ENCODE results near the gene VWA3A. TPM values are rescaled to one million over a fixed set of nuclear protein-coding genes. Genes with fewer than 3 reads are reported as not detected.

Gene VWA3A
- total and polyA plus RNA-seq, 2 of the 4 experiments (the other 2 are of a cell fraction): not detected

DNA sequence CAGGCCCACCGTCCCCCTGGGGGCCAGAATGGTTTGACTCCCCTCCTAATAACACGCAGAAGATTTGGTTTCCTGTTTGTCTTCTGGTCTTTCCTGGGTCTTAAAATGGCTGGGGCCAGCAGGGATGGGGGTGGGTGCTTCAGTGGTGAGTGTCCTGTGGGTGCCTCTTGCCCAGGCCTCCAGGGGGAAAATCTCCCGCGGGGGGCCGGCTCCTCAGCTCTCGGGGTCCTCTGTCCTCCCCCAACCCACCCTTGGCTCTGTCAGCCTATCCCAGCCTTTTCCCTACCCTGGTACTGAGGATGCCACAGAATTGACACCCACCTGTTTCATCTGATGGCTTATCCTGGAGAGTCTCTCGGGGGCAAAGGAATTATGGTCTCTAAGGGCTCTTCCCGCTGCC, 46.1 kb downstream of the VWA3A start:
- Histone ChIP-seq H3K9ac (ENCODE audit: low read depth, low read length) (no peak overlapping the region), H2BK15ac (ENCODE audit: low read depth, low read length) (no peak overlapping the region), H2BK20ac (ENCODE audit: low read depth, low read length) (no peak overlapping the region), H3K4me2 (ENCODE audit: low read depth, low read length) (no peak overlapping the region), H3K79me1 (ENCODE audit: low read depth in 1 of 2, low read length in 2 of 2) (no peaks in the 10 kb centered on the region), H4K20me1 (ENCODE audit: insufficient read depth, low read length) (no peaks in the 10 kb centered on the region), H2AFZ (replicated peaks; ENCODE audit: low read length, poor library complexity) (no peak overlapping the region), H2AK9ac (replicated peaks; ENCODE audit: low read depth, low read length, poor library complexity) (no peak overlapping the region), H4K5ac (ENCODE audit: low read depth, low read length) (no peak overlapping the region), H3K9me3 (ENCODE audit: control insufficient read depth, insufficient read depth, low read length) (no peaks in the 10 kb centered on the region), H3K23ac (ENCODE audit: low read depth, low read length) (no peak overlapping the region), H2AK5ac (ENCODE audit: low read depth, low read length) (no peak overlapping the region), H3K14ac (replicated peaks; ENCODE audit: low read depth, low read length) (no peak overlapping the region), H3K18ac (ENCODE audit: low read depth, low read length) (no peak overlapping the region), H3K27ac (ENCODE audit: insufficient read depth, low read length) (no peak overlapping the region), H2BK120ac (ENCODE audit: low read depth, low read length) (no peak overlapping the region), H3K4ac (ENCODE audit: low read depth, low read length) (no peak overlapping the region), H3K4me3 (ENCODE audit: insufficient read depth, low read depth, low read length) (no peak overlapping the region), H4K8ac (ENCODE audit: low read depth in 2 of 2, low read length in 2 of 2) (no peak overlapping the region), H3K56ac (ENCODE audit: extremely low read depth, insufficient read depth, low read length) (no peak overlapping the region), H3K9me1 (ENCODE audit: insufficient read depth, low read length) (no peaks in the 10 kb centered on the region), H3K4me1 (ENCODE audit: control insufficient read depth, insufficient read depth, low read length) (no peaks in the 10 kb centered on the region), H3K36me3 (ENCODE audit: control insufficient read depth, insufficient read depth, low read length) (no peaks in the 10 kb centered on the region), H4K91ac (ENCODE audit: insufficient read depth, low read depth, low read length) (no peak overlapping the region), H3K27me3 (ENCODE audit: control insufficient read depth, insufficient read depth, low read length) (peaks cover 24% of the 10 kb centered on the region), H2BK5ac (ENCODE audit: low read depth, low read length, poor library complexity, severe bottlenecking) (no peak overlapping the region)
- WGBS, 2 experiments (ENCODE audit: extremely low coverage in 2 of 2, insufficient read length in 1 of 2): no CpG with 5 or more reads among the region's 8 CpGs
- intact Hi-C loops (cut with micrococcal nuclease) (no loop called here), dilution Hi-C loops (cut with HindIII; ENCODE audit: low sequenced_read_pairs, unreplicated experiment) (no loop called here), in situ Hi-C loops (cut with MboI; ENCODE audit: low sequenced_read_pairs) (no loop called here)
- BruUV-seq (replicated peaks): no TSS peak
- ChIA-PET CTCF (no interaction called here), POLR2A (ENCODE audit: unreplicated experiment) (no interaction called here)
- DNase-seq: no peak
- TF ChIP-seq, protein P1, sequence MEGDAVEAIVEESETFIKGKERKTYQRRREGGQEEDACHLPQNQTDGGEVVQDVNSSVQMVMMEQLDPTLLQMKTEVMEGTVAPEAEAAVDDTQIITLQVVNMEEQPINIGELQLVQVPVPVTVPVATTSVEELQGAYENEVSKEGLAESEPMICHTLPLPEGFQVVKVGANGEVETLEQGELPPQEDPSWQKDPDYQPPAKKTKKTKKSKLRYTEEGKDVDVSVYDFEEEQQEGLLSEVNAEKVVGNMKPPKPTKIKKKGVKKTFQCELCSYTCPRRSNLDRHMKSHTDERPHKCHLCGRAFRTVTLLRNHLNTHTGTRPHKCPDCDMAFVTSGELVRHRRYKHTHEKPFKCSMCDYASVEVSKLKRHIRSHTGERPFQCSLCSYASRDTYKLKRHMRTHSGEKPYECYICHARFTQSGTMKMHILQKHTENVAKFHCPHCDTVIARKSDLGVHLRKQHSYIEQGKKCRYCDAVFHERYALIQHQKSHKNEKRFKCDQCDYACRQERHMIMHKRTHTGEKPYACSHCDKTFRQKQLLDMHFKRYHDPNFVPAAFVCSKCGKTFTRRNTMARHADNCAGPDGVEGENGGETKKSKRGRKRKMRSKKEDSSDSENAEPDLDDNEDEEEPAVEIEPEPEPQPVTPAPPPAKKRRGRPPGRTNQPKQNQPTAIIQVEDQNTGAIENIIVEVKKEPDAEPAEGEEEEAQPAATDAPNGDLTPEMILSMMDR (conservative IDR thresholded peaks at IDR 0.05; ENCODE audit: low read depth, low read length): no peak
- TF ChIP-seq, protein P2, sequence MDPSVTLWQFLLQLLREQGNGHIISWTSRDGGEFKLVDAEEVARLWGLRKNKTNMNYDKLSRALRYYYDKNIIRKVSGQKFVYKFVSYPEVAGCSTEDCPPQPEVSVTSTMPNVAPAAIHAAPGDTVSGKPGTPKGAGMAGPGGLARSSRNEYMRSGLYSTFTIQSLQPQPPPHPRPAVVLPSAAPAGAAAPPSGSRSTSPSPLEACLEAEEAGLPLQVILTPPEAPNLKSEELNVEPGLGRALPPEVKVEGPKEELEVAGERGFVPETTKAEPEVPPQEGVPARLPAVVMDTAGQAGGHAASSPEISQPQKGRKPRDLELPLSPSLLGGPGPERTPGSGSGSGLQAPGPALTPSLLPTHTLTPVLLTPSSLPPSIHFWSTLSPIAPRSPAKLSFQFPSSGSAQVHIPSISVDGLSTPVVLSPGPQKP (IDR thresholded peaks at IDR 0.05; ENCODE audit: borderline replicate concordance, low read depth, low read length): no peak
- TF ChIP-seq MXI1 (IDR thresholded peaks at IDR 0.05; ENCODE audit: borderline replicate concordance, low read depth, low read length) (no peak), NFE2L2 (IDR thresholded peaks at IDR 0.05; ENCODE audit: low read depth, low read length) (no peak), BHLHE40 (IDR thresholded peaks at IDR 0.05; ENCODE audit: low read depth, low read length) (no peak), MAFK (IDR thresholded peaks at IDR 0.05; ENCODE audit: low read depth, low read length) (no peak), RCOR1 (IDR thresholded peaks at IDR 0.05; ENCODE audit: insufficient replicate concordance, low read length) (no peak), RFX5 (IDR thresholded peaks at IDR 0.05; ENCODE audit: low read depth, low read length) (no peak), FOS (IDR thresholded peaks at IDR 0.05; ENCODE audit: low read depth, low read length) (no peak), SMC3 (IDR thresholded peaks at IDR 0.05; ENCODE audit: low read depth, low read length) (no peak), CHD1 (IDR thresholded peaks at IDR 0.05; ENCODE audit: low read depth, low read length) (no peak)
- TF ChIP-seq, protein P3, sequence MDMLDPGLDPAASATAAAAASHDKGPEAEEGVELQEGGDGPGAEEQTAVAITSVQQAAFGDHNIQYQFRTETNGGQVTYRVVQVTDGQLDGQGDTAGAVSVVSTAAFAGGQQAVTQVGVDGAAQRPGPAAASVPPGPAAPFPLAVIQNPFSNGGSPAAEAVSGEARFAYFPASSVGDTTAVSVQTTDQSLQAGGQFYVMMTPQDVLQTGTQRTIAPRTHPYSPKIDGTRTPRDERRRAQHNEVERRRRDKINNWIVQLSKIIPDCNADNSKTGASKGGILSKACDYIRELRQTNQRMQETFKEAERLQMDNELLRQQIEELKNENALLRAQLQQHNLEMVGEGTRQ (IDR thresholded peaks at IDR 0.05; ENCODE audit: low read depth, low read length): no peak
- no peak for ATAC-seq (ENCODE audit: low read depth)

Data from IMR-90 (cell line).